ENCODE results near the gene FGF21.

GRCh38 chr19:48716562-48717291 lies 38.6 kb upstream of the FGF21 start:
- no peak for TF ChIP-seq CTCF (conservative IDR thresholded peaks at IDR 0.05 in 1 of 2, IDR thresholded peaks at IDR 0.05 in 1 of 2; ENCODE audit: low read depth in 1 of 2, low read length in 2 of 2)
- no peak for TF ChIP-seq EZH2 (IDR thresholded peaks at IDR 0.05; ENCODE audit: low read length, missing control alignments)
